GM18868 (cell line): ENCODE results near the gene PITPNM2.
"Not testable (repeated sequence)": the region's sequence is repeated elsewhere in the genome, so short reads cannot be mapped to it uniquely, and the experiment has no call there.

Experiments used
- ATAC-seq: cut with Tn5 transposase; IDR thresholded peaks from one replicate; pipeline ENCODE4 v1.9.1; 2021; ENCODE audit warnings: mild to moderate bottlenecking, moderate library complexity; ENCODE audit not compliant: unreplicated experiment

The PITPNM2 gene

GRCh38 chr12:123121670-123122069 is 29.2 kb downstream of the PITPNM2 start:
- ATAC-seq = no peak

- ATAC-seq = no peak
These were observed 30.3 kb downstream of the PITPNM2 start for GRCh38 chr12:123120452-123121166.

- peak; percentile 94 for ATAC-seq
These were observed 31.1 kb downstream of the PITPNM2 start for GRCh38 chr12:123119808-123120207.

GRCh38 chr12:123118497-123118896 is 32.4 kb downstream of the PITPNM2 start:
- no peak for ATAC-seq

GRCh38 chr12:123115409-123116121 is 35.3 kb downstream of the PITPNM2 start:
- ATAC-seq = no peak

GRCh38 chr12:123114304-123115083 is 36.4 kb downstream of the PITPNM2 start:
- ATAC-seq = no peak

- ATAC-seq = no peak
These were observed 37.9 kb downstream of the PITPNM2 start for GRCh38 chr12:123113026-123113425.

GRCh38 chr12:123111498-123112165 is 39.3 kb downstream of the PITPNM2 start:
- ATAC-seq = no peak

- no peak for ATAC-seq
These were observed 41.5 kb downstream of the PITPNM2 start for GRCh38 chr12:123109319-123109772.

- no peak for ATAC-seq
These were observed 42.2 kb downstream of the PITPNM2 start for GRCh38 chr12:123108682-123109066.

GRCh38 chr12:123107926-123108681 is 42.8 kb downstream of the PITPNM2 start:
- no peak for ATAC-seq

- no peak for ATAC-seq
These were observed 44.1 kb downstream of the PITPNM2 start for GRCh38 chr12:123106640-123107359.

GRCh38 chr12:123105211-123105826 is 45.6 kb downstream of the PITPNM2 start:
- no peak for ATAC-seq

- ATAC-seq = no peak
These were observed 46.1 kb downstream of the PITPNM2 start for GRCh38 chr12:123104809-123105208.

GRCh38 chr12:123104094-123104493 is 46.8 kb downstream of the PITPNM2 start:
- ATAC-seq = not testable (repeated sequence)

GRCh38 chr12:123102781-123103503 is 47.9 kb downstream of the PITPNM2 start:
- ATAC-seq = no peak

GRCh38 chr12:123102366-123102765 is 48.5 kb downstream of the PITPNM2 start:
- no peak for ATAC-seq

- ATAC-seq = no peak
These were observed 49.4 kb downstream of the PITPNM2 start for GRCh38 chr12:123101526-123101925.
